ENCODE data around the gene HLA-A.

DNA sequence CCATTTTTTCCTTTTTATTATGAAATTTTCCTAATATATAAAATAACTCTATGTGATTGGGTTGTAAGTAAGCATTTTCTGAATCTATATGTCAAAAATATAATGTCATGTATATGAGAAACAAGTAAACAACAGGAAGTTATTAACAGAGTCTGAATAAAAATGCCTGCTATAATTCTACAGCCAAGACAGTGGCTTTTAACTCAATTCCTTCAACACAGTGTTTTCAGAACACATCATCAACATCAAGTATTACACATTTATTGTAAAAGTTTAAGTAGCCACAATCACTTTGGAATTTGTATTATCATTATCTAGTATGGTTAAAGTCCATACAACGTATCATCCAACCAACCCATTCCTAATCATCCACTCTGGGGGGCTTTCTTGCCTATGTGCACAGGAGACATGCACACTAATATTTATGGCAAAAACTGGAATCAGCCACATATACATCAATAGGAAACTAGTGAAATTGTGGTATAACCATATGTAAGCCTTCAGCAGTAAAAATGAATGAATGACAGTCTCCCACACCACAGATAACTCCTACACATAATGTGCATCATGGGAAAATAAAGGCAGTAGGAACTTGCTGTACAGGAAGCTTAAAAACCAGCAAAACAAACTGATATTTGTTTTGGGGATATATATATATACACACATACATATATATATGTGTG, 6.9 kb upstream of the HLA-A start:
- TF ChIP-seq POLR2AphosphoS5 (IDR thresholded peaks at IDR 0.05; ENCODE audit: insufficient read depth in 1 of 2, low read depth in 1 of 2) (no peak), POLR2A (IDR thresholded peaks at IDR 0.05) (no peak)
- TF ChIP-seq, protein P1, sequence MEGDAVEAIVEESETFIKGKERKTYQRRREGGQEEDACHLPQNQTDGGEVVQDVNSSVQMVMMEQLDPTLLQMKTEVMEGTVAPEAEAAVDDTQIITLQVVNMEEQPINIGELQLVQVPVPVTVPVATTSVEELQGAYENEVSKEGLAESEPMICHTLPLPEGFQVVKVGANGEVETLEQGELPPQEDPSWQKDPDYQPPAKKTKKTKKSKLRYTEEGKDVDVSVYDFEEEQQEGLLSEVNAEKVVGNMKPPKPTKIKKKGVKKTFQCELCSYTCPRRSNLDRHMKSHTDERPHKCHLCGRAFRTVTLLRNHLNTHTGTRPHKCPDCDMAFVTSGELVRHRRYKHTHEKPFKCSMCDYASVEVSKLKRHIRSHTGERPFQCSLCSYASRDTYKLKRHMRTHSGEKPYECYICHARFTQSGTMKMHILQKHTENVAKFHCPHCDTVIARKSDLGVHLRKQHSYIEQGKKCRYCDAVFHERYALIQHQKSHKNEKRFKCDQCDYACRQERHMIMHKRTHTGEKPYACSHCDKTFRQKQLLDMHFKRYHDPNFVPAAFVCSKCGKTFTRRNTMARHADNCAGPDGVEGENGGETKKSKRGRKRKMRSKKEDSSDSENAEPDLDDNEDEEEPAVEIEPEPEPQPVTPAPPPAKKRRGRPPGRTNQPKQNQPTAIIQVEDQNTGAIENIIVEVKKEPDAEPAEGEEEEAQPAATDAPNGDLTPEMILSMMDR (IDR thresholded peaks at IDR 0.05), result no peak
